ENCODE data around the gene SLC8A1.

Gene SLC8A1

GRCh38 chr2:40131081-40131704 lies 320.7 kb downstream of the SLC8A1 start:
- peaks cover 0 to 19% of the 10 kb centered on the region in 2 donors for H3K4me1 ChIP-seq (ENCODE audit: control insufficient read depth in 1 of 2, insufficient read depth in 2 of 2, low read length in 2 of 2)
- no peak overlapping the region for H3K27ac ChIP-seq (ENCODE audit: low read length)
- no peaks in the 10 kb centered on the region for H3K36me3 ChIP-seq (ENCODE audit: control insufficient read depth in 1 of 2, insufficient read depth in 2 of 2, low read length in 2 of 2)
- H3K4me3 ChIP-seq (ENCODE audit: low read depth in 1 of 2, low read length in 2 of 2): no peak overlapping the region
- no peaks in the 10 kb centered on the region for H3K9me3 ChIP-seq (ENCODE audit: control insufficient read depth in 1 of 2, low read length in 2 of 2)
- H3K27me3 ChIP-seq (ENCODE audit: low read depth, low read length): no peaks in the 10 kb centered on the region

- H3K4me3 ChIP-seq (ENCODE audit: low read depth in 1 of 2, low read length in 2 of 2): peak overlapping the region in 1 of 2 donors; percentile 4
- no peaks in the 10 kb centered on the region for H3K36me3 ChIP-seq (ENCODE audit: control insufficient read depth in 1 of 2, insufficient read depth in 2 of 2, low read length in 2 of 2)
- H3K27me3 ChIP-seq (ENCODE audit: low read depth, low read length): no peaks in the 10 kb centered on the region
- peak overlapping the region; percentile 35 for H3K27ac ChIP-seq (ENCODE audit: low read length)
- no peaks in the 10 kb centered on the region for H3K9me3 ChIP-seq (ENCODE audit: control insufficient read depth in 1 of 2, low read length in 2 of 2)
- peaks cover 0 to 19% of the 10 kb centered on the region in 2 donors for H3K4me1 ChIP-seq (ENCODE audit: control insufficient read depth in 1 of 2, insufficient read depth in 2 of 2, low read length in 2 of 2)
Observed at GRCh38 chr2:40130251-40130994, 321.5 kb downstream of the SLC8A1 start.

- Histone ChIP-seq H3K36me3 (ENCODE audit: control insufficient read depth in 1 of 2, insufficient read depth in 2 of 2, low read length in 2 of 2) (no peaks in the 10 kb centered on the region), H3K27me3 (ENCODE audit: low read depth, low read length) (no peaks in the 10 kb centered on the region), H3K4me1 (ENCODE audit: control insufficient read depth in 1 of 2, insufficient read depth in 2 of 2, low read length in 2 of 2) (peaks cover 0 to 19% of the 10 kb centered on the region in 2 donors), H3K4me3 (ENCODE audit: low read depth in 1 of 2, low read length in 2 of 2) (no peak overlapping the region), H3K27ac (ENCODE audit: low read length) (peak overlapping the region; percentile 35), H3K9me3 (ENCODE audit: control insufficient read depth in 1 of 2, low read length in 2 of 2) (no peaks in the 10 kb centered on the region)
Observed at GRCh38 chr2:40129725-40130124, 322.2 kb downstream of the SLC8A1 start.

GRCh38 chr2:40128796-40129195 lies 323.1 kb downstream of the SLC8A1 start:
- no peaks in the 10 kb centered on the region for H3K9me3 ChIP-seq (ENCODE audit: control insufficient read depth in 1 of 2, low read length in 2 of 2)
- H3K27ac ChIP-seq (ENCODE audit: low read length): peak overlapping the region; percentile 64
- H3K4me1 ChIP-seq (ENCODE audit: control insufficient read depth in 1 of 2, insufficient read depth in 2 of 2, low read length in 2 of 2): peaks cover 0 to 19% of the 10 kb centered on the region in 2 donors

GRCh38 chr2:40127890-40128557 lies 323.9 kb downstream of the SLC8A1 start:
- H3K9me3 ChIP-seq (ENCODE audit: control insufficient read depth in 1 of 2, low read length in 2 of 2): no peaks in the 10 kb centered on the region
- no peak overlapping the region for H3K4me3 ChIP-seq (ENCODE audit: low read depth in 1 of 2, low read length in 2 of 2)
- peaks cover 0 to 19% of the 10 kb centered on the region in 2 donors for H3K4me1 ChIP-seq (ENCODE audit: control insufficient read depth in 1 of 2, insufficient read depth in 2 of 2, low read length in 2 of 2)
- no peaks in the 10 kb centered on the region for H3K36me3 ChIP-seq (ENCODE audit: control insufficient read depth in 1 of 2, insufficient read depth in 2 of 2, low read length in 2 of 2)
- H3K27me3 ChIP-seq (ENCODE audit: low read depth, low read length): no peaks in the 10 kb centered on the region
- H3K27ac ChIP-seq (ENCODE audit: low read length): peak overlapping the region; percentile 64

More at GRCh38 chr2:40128796-40129195, 323.1 kb downstream of the SLC8A1 start:
- Histone ChIP-seq H3K36me3 (ENCODE audit: control insufficient read depth in 1 of 2, insufficient read depth in 2 of 2, low read length in 2 of 2) (no peaks in the 10 kb centered on the region), H3K4me3 (ENCODE audit: low read depth in 1 of 2, low read length in 2 of 2) (no peak overlapping the region), H3K27me3 (ENCODE audit: low read depth, low read length) (no peaks in the 10 kb centered on the region)

GRCh38 chr2:40127146-40127545 lies 324.7 kb downstream of the SLC8A1 start:
- Histone ChIP-seq H3K9me3 (ENCODE audit: control insufficient read depth in 1 of 2, low read length in 2 of 2) (no peaks in the 10 kb centered on the region), H3K36me3 (ENCODE audit: control insufficient read depth in 1 of 2, insufficient read depth in 2 of 2, low read length in 2 of 2) (no peaks in the 10 kb centered on the region), H3K27me3 (ENCODE audit: low read depth, low read length) (no peaks in the 10 kb centered on the region), H3K4me1 (ENCODE audit: control insufficient read depth in 1 of 2, insufficient read depth in 2 of 2, low read length in 2 of 2) (peaks cover 0 to 19% of the 10 kb centered on the region in 2 donors), H3K4me3 (ENCODE audit: low read depth in 1 of 2, low read length in 2 of 2) (no peak overlapping the region), H3K27ac (ENCODE audit: low read length) (no peak overlapping the region)

- no peaks in the 10 kb centered on the region for H3K9me3 ChIP-seq (ENCODE audit: control insufficient read depth in 1 of 2, low read length in 2 of 2)
- H3K4me3 ChIP-seq (ENCODE audit: low read depth in 1 of 2, low read length in 2 of 2): no peak overlapping the region
- H3K4me1 ChIP-seq (ENCODE audit: control insufficient read depth in 1 of 2, insufficient read depth in 2 of 2, low read length in 2 of 2): peaks cover 0 to 19% of the 10 kb centered on the region in 2 donors
- H3K27me3 ChIP-seq (ENCODE audit: low read depth, low read length): no peaks in the 10 kb centered on the region
- no peaks in the 10 kb centered on the region for H3K36me3 ChIP-seq (ENCODE audit: control insufficient read depth in 1 of 2, insufficient read depth in 2 of 2, low read length in 2 of 2)
- no peak overlapping the region for H3K27ac ChIP-seq (ENCODE audit: low read length)
Observed at GRCh38 chr2:40126006-40126405, 325.9 kb downstream of the SLC8A1 start.

GRCh38 chr2:40123746-40124145 lies 328.1 kb downstream of the SLC8A1 start:
- Histone ChIP-seq H3K36me3 (ENCODE audit: control insufficient read depth in 1 of 2, insufficient read depth in 2 of 2, low read length in 2 of 2) (no peaks in the 10 kb centered on the region), H3K4me1 (ENCODE audit: control insufficient read depth in 1 of 2, insufficient read depth in 2 of 2, low read length in 2 of 2) (peaks cover 0 to 7% of the 10 kb centered on the region in 2 donors), H3K9me3 (ENCODE audit: control insufficient read depth in 1 of 2, low read length in 2 of 2) (no peaks in the 10 kb centered on the region), H3K4me3 (ENCODE audit: low read depth in 1 of 2, low read length in 2 of 2) (no peak overlapping the region), H3K27ac (ENCODE audit: low read length) (no peak overlapping the region), H3K27me3 (ENCODE audit: low read depth, low read length) (no peaks in the 10 kb centered on the region)

- no peaks in the 10 kb centered on the region for H3K36me3 ChIP-seq (ENCODE audit: control insufficient read depth in 1 of 2, insufficient read depth in 2 of 2, low read length in 2 of 2)
- no peak overlapping the region for H3K27ac ChIP-seq (ENCODE audit: low read length)
- no peak overlapping the region for H3K4me3 ChIP-seq (ENCODE audit: low read depth in 1 of 2, low read length in 2 of 2)
- no peaks in the 10 kb centered on the region for H3K27me3 ChIP-seq (ENCODE audit: low read depth, low read length)
- H3K4me1 ChIP-seq (ENCODE audit: control insufficient read depth in 1 of 2, insufficient read depth in 2 of 2, low read length in 2 of 2): peaks cover 0 to 4% of the 10 kb centered on the region in 2 donors
- H3K9me3 ChIP-seq (ENCODE audit: control insufficient read depth in 1 of 2, low read length in 2 of 2): no peaks in the 10 kb centered on the region
Observed at GRCh38 chr2:40123326-40123725, 328.6 kb downstream of the SLC8A1 start.

GRCh38 chr2:40120957-40121356 lies 330.9 kb downstream of the SLC8A1 start:
- no peaks in the 10 kb centered on the region for H3K4me1 ChIP-seq (ENCODE audit: control insufficient read depth in 1 of 2, insufficient read depth in 2 of 2, low read length in 2 of 2)
- no peaks in the 10 kb centered on the region for H3K27me3 ChIP-seq (ENCODE audit: low read depth, low read length)
- no peak overlapping the region for H3K4me3 ChIP-seq (ENCODE audit: low read depth in 1 of 2, low read length in 2 of 2)
- H3K27ac ChIP-seq (ENCODE audit: low read length): no peak overlapping the region
- no peaks in the 10 kb centered on the region for H3K36me3 ChIP-seq (ENCODE audit: control insufficient read depth in 1 of 2, insufficient read depth in 2 of 2, low read length in 2 of 2)
- H3K9me3 ChIP-seq (ENCODE audit: control insufficient read depth in 1 of 2, low read length in 2 of 2): no peaks in the 10 kb centered on the region

GRCh38 chr2:40120026-40120425 lies 331.9 kb downstream of the SLC8A1 start:
- no peaks in the 10 kb centered on the region for H3K9me3 ChIP-seq (ENCODE audit: control insufficient read depth in 1 of 2, low read length in 2 of 2)
- H3K36me3 ChIP-seq (ENCODE audit: control insufficient read depth in 1 of 2, insufficient read depth in 2 of 2, low read length in 2 of 2): peaks cover 0 to 5% of the 10 kb centered on the region in 2 donors

More at GRCh38 chr2:40120026-40120425, 331.9 kb downstream of the SLC8A1 start:
- no peaks in the 10 kb centered on the region for H3K27me3 ChIP-seq (ENCODE audit: low read depth, low read length)
- H3K4me3 ChIP-seq (ENCODE audit: low read depth in 1 of 2, low read length in 2 of 2): no peak overlapping the region
- H3K4me1 ChIP-seq (ENCODE audit: control insufficient read depth in 1 of 2, insufficient read depth in 2 of 2, low read length in 2 of 2): no peaks in the 10 kb centered on the region
- H3K27ac ChIP-seq (ENCODE audit: low read length): no peak overlapping the region

Measured in muscle layer of duodenum (tissue), 2 donors.